Neural crest cell (in vitro differentiated cells): ENCODE measurements around the gene GTSE1. TPM values are rescaled to one million over a fixed set of nuclear protein-coding genes. Genes with fewer than 3 reads are reported as not detected.

Experiments used
- DNase-seq: peaks from one replicate; pipeline ENCODE4 v3.0.0; 2021; ENCODE audit warnings: low read depth, mixed read lengths, low spot score
- H3K27ac Mint-ChIP-seq: one replicate; pipeline ENCODE4 v1.8.0; 2021; ENCODE audit warnings: mild to moderate bottlenecking, mixed read lengths; ENCODE audit not compliant: unreplicated experiment
- H3K27me3 Mint-ChIP-seq: 2 replicates; pipeline ENCODE4 v1.8.0; 2021; ENCODE audit warnings: low read depth, mild to moderate bottlenecking, mixed read lengths
- H3K36me3 Mint-ChIP-seq: 2 replicates; pipeline ENCODE4 v1.8.0; 2021; ENCODE audit warnings: low read depth, mild to moderate bottlenecking, mixed read lengths
- H3K4me1 Mint-ChIP-seq: 2 replicates; pipeline ENCODE4 v1.8.0; 2021; ENCODE audit warnings: mixed read lengths
- H3K4me3 Mint-ChIP-seq: one replicate; pipeline ENCODE4 v1.8.0; 2021; ENCODE audit warnings: mild to moderate bottlenecking, mixed read lengths
- H3K9me3 Mint-ChIP-seq: 2 replicates; pipeline ENCODE4 v1.8.0; 2021; ENCODE audit warnings: mixed read lengths
- CTCF ChIP-seq: fragments of 200-600 bp; sonication (generic); conservative IDR thresholded peaks from 2 replicates; pipeline ENCODE4 v1.5.0; 2021; ENCODE audit warnings: antibody characterized with exemption, mild to moderate bottlenecking
- total RNA-seq: library from RNA; stranded (reverse); gene quantifications from 2 replicates; pipeline ENCODE4 v1.2.1, GENCODE V29; 2021

GTSE1 gene
- total RNA-seq, 1 donor from 2014 or later: 67.6 TPM

DNA sequence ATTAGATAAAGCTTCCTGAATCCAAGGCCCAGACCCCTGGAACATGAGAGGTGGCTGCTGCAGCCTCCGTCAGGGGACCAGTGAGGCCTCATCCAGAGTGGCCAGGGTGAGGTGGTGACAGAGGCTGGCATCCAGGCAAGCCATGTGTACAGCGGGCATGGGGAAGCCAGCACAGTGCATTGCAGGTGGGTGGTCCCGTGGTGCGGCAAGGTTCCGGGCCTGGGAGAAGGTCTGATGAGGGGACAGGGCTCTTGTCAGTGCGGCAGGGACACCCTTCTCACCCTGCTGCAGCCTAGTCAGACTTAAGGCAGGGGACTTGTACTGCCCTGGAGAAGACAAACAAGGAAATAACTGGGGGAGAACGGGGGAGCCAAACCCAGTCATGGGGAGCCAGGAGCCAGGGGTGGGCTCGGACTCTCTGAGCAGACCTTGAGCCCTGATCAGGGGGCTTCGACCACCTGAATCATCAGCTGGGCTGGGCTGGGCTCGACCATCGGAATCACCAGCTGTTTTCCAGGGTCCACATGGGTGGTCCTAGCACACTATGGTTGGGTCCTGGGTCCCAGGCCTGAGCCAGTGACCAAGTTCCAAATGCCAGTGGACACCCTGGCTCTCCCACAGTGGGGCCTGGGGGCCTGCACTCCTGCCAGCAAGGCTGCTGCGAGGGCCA, 23.8 kb upstream of the GTSE1 start:
- no peak for TF ChIP-seq CTCF
- Mint-ChIP-seq H3K4me1 (peaks cover 13% of the 10 kb centered on the region), H3K4me3 (no peak overlapping the region), H3K27ac (no peak overlapping the region), H3K9me3 (no peaks in the 10 kb centered on the region), H3K36me3 (peaks cover 13% of the 10 kb centered on the region), H3K27me3 (no peaks in the 10 kb centered on the region)
- DNase-seq: no peak

DNA sequence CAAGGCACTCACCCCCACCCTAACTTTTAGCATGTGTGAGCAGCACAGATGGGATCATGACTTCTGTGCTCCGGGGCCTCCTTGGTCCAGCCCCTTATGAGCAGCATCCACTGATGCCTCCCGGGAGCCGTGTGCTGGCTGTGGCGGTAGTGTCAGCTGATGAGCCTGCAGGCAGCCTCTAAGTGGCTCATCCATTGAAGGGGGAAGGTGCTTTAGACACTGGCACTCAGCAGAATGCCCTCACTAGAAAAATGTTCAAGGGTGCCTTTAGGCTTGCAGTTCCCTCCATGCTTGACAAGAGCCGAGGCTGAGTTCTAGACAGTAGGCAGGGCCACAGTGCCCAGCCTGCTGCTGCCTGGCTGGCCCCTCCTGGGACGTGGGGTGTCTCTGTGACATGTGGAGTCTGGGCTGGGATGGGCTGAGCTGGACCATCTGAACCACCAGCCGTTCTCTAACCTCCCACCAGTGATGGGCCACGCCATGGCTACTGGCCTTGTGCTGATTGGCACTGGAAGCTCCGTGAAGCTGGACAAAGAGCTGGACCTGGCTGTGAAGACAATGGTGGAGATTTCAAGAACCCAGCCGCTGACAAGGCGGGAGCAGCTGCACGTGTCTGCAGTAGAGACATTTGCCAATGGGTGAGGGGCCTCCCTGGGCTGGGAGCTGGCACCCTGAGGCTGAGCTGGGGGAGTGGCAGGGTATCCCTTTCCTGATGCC, 23.1 kb upstream of the GTSE1 start:
- no peaks in the 10 kb centered on the region for H3K27me3 Mint-ChIP-seq
- no peak for TF ChIP-seq CTCF
- DNase-seq: no peak
- peaks cover 13% of the 10 kb centered on the region for H3K36me3 Mint-ChIP-seq
- H3K9me3 Mint-ChIP-seq: no peaks in the 10 kb centered on the region
- peaks cover 9% of the 10 kb centered on the region for H3K4me1 Mint-ChIP-seq
- H3K4me3 Mint-ChIP-seq: no peak overlapping the region
- no peak overlapping the region for H3K27ac Mint-ChIP-seq

DNA sequence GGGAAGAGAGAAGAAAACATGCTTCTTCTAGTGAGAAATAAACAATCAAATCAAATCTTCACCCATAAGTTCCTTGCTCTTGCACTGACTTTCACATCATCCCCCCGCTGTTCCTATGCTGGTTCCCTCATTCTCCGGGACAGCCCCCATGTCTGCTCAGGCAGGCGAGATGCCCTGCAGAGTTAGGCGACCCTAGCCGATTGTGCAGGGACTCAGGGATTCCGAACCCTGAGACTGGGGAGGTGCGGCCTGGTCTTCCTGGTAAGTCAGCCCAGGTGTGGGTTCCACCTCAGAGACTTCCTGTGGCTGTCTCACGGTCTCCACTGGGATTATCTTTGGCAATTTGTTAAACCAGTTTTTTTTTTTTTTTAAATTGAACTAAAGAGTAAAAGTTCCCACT, 22.3 kb upstream of the GTSE1 start:
- TF ChIP-seq CTCF: no peak
- H3K4me3 Mint-ChIP-seq: no peak overlapping the region
- DNase-seq: no peak
- H3K9me3 Mint-ChIP-seq: no peaks in the 10 kb centered on the region
- peaks cover 13% of the 10 kb centered on the region for H3K36me3 Mint-ChIP-seq
- peaks cover 5% of the 10 kb centered on the region for H3K4me1 Mint-ChIP-seq
- no peak overlapping the region for H3K27ac Mint-ChIP-seq
- no peaks in the 10 kb centered on the region for H3K27me3 Mint-ChIP-seq

DNA sequence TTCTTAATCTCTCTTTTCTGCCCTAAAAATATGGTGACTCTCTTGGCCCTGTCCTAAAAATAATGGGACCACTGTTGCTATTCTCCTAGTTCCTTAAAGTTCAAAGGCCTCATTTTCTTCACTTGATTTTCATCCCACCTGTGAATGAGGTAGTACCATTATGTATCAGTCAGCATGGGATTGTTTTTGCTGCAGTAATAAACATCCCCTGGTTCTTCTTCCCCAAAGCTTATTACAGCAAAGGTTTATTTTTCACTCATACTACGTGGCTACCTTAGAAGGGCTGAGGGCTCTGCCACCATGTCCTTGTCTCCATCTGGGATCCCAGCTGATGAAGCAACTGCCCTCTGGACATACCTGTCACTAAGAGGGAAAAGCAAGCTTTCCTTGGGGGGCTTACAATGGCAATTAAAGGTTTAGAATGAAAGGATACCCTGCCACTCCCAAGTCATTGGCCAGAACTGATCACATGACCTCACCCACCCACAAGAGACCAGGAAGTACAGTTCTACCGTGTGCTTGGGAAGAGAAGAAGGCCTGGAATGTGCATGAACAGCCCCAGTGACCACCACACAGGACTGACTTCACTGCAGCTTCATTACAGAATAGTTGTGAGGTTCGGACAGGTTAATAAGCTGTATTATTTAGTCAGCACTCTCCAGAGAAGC, 21.1 kb upstream of the GTSE1 start:
- H3K27ac Mint-ChIP-seq: no peak overlapping the region

DNA sequence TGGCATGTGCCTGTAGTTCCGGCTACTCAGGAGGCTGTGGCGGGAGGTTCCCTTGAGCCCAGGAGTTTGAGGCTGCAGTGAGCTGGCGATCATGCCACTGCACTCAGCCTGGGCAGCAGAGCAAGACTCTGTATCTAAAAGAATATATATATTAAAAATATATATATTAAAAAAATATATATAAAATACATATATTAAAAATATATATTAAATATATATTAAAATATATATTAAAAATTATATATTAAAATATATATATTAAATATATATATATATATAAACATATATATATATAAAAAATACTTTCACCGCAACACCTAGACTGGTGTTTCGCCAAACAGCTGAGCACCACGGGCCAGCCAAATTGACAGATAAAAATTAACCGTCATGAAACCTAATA, 20.1 kb upstream of the GTSE1 start:
- Mint-ChIP-seq H3K36me3 (peaks cover 15% of the 10 kb centered on the region), H3K4me1 (no peaks in the 10 kb centered on the region), H3K4me3 (no peak overlapping the region), H3K27me3 (no peaks in the 10 kb centered on the region), H3K9me3 (no peaks in the 10 kb centered on the region), H3K27ac (no peak overlapping the region)
- no peak for TF ChIP-seq CTCF
- no peak for DNase-seq

More for the DNA sequence above, 21.1 kb upstream of the GTSE1 start:
- TF ChIP-seq CTCF: no peak
- Mint-ChIP-seq H3K36me3 (peaks cover 13% of the 10 kb centered on the region), H3K4me1 (no peaks in the 10 kb centered on the region), H3K27me3 (no peaks in the 10 kb centered on the region), H3K9me3 (no peaks in the 10 kb centered on the region), H3K4me3 (no peak overlapping the region)
- DNase-seq: no peak
